K562 (cell line): ENCODE results near the gene DAPK1.

Experiments used
- CTCF ChIP-seq, 3 experiments: IDR thresholded peaks in 2 of 3; conservative IDR thresholded peaks in 1 of 3; 2 replicates each; pipeline ENCODE4 v1.5.1; 2011 to 2012; ENCODE audit warnings: low read length in 3 of 3, mild to moderate bottlenecking in 3 of 3, control low read depth in 2 of 3, improper control_type of control experiment in 1 of 3, inconsistent platforms in 1 of 3, low read depth in 1 of 3, mixed read lengths in 1 of 3, moderate library complexity in 1 of 3; ENCODE audit not compliant: insufficient read depth in 2 of 3
- DLX4 ChIP-seq: fragments of 250-450 bp; sonication (Bioruptor Pico); IDR thresholded peaks from 2 replicates; pipeline ENCODE4 v1.6.1; 2021; ENCODE audit warnings: mild to moderate bottlenecking
- ELF2 ChIP-seq: fragments of 250-450 bp; sonication (Bioruptor Pico); IDR thresholded peaks from 2 replicates; pipeline ENCODE4 v1.5.0; 2021; ENCODE audit warnings: mild to moderate bottlenecking
- FIP1L1 ChIP-seq: fragments of 200-400 bp; formaldehyde crosslinking; IDR thresholded peaks from 2 replicates; pipeline ENCODE4 v1.6.1; 2018; ENCODE audit warnings: mild to moderate bottlenecking, low read depth, low read length; ENCODE audit not compliant: poor library complexity, severe bottlenecking
- NR3C1 ChIP-seq: sonication (generic); formaldehyde crosslinking; IDR thresholded peaks from 2 replicates; pipeline ENCODE4 v1.8.1; 2022; ENCODE audit warnings: missing genetic modification reagents
- SETDB1 ChIP-seq: IDR thresholded peaks from one replicate; pipeline ENCODE4 v1.6.1; 2012; ENCODE audit warnings: low read length, control low read depth, inconsistent platforms
- ZBTB7A ChIP-seq: IDR thresholded peaks from 2 replicates; pipeline ENCODE4 v1.6.1; 2011; ENCODE audit warnings: low read depth, mild to moderate bottlenecking, low read length, moderate library complexity, borderline replicate concordance; ENCODE audit not compliant: control insufficient read depth
- ZC3H11A ChIP-seq: IDR thresholded peaks from 2 replicates; pipeline ENCODE4 v1.6.1; 2012; ENCODE audit warnings: low read depth, low read length, improper control_type of control experiment

DNA sequence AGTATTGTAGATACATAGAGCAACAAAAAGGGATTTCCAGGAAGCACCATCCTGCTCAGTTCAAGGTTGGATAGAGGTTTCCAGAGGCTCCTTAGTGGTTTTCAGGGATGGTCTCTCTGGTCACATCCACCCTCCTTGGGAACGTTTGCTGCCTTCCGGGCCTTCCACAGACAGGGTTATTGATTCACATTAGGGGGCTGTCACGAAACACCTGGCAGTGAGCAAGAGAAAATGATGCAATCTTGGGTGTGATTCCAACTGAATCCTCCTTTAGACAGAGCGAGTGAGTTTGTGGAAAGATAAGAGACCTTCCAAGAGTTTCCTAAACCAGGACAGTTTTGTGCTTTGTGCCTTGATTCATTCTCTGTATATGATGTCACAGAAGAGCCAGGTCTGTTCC is 184.4 kb downstream of the DAPK1 start:
- TF ChIP-seq CTCF (IDR thresholded peaks at IDR 0.05 in 2 of 3, conservative IDR thresholded peaks at IDR 0.05 in 1 of 3; ENCODE audit: insufficient read depth in 2 of 3, low read depth in 1 of 3, low read length in 3 of 3) (no peak), DLX4 (CRISPR knock-in tag) (no peak), SETDB1 (no peak), FIP1L1 (no peak), ELF2 (CRISPR knock-in tag) (no peak), ZC3H11A (no peak), NR3C1 (CRISPR knock-in tag) (no peak), ZBTB7A (no peak)
